ENCODE measurements around the gene SEMA3D. TPM values are rescaled to one million over a fixed set of nuclear protein-coding genes. Genes with fewer than 3 reads are reported as not detected.

The SEMA3D gene
- total RNA-seq, 2 donors from 2014 or later, result 10.7 to 16.5 TPM

DNA sequence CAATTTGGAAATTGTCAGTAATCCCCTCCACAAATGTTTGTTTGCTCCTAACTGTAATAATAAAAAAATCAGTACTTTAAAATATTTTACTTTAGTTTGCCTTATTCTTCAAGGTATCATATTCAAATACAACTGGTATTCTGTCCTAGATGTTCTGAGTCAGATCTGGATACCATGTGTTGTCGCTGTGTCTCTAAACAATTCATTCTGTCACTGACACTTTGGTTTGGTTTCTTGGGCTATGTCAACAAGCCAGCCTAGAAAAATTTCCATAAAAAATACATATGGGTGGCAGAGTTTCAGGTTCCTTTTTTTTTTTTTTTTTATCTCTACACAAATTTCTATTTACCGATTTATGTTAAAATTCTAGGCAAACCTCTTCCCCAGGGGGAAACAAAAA, 33.2 kb upstream of the SEMA3D start:
- Histone ChIP-seq H3K27ac (no peak overlapping the region), H3K4me1 (replicated peaks) (no peaks in the 10 kb centered on the region), H3K36me3 (no peaks in the 10 kb centered on the region), H3K9me3 (no peaks in the 10 kb centered on the region), H3K4me3 (no peak overlapping the region), H3K27me3 (replicated peaks; ENCODE audit: insufficient read depth) (no peaks in the 10 kb centered on the region)
- intact Hi-C loops (cut with DNase I), result no loop called here
- TF ChIP-seq POLR2A (IDR thresholded peaks at IDR 0.05) (no peak), POLR2AphosphoS5 (IDR thresholded peaks at IDR 0.05) (no peak)
- TF ChIP-seq, protein P1, sequence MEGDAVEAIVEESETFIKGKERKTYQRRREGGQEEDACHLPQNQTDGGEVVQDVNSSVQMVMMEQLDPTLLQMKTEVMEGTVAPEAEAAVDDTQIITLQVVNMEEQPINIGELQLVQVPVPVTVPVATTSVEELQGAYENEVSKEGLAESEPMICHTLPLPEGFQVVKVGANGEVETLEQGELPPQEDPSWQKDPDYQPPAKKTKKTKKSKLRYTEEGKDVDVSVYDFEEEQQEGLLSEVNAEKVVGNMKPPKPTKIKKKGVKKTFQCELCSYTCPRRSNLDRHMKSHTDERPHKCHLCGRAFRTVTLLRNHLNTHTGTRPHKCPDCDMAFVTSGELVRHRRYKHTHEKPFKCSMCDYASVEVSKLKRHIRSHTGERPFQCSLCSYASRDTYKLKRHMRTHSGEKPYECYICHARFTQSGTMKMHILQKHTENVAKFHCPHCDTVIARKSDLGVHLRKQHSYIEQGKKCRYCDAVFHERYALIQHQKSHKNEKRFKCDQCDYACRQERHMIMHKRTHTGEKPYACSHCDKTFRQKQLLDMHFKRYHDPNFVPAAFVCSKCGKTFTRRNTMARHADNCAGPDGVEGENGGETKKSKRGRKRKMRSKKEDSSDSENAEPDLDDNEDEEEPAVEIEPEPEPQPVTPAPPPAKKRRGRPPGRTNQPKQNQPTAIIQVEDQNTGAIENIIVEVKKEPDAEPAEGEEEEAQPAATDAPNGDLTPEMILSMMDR (IDR thresholded peaks at IDR 0.05), result no peak
- WGBS, result 93% methylated on average over 2 of the region's 2 CpGs
- DNase-seq (ENCODE audit: low spot score), result no peak

DNA sequence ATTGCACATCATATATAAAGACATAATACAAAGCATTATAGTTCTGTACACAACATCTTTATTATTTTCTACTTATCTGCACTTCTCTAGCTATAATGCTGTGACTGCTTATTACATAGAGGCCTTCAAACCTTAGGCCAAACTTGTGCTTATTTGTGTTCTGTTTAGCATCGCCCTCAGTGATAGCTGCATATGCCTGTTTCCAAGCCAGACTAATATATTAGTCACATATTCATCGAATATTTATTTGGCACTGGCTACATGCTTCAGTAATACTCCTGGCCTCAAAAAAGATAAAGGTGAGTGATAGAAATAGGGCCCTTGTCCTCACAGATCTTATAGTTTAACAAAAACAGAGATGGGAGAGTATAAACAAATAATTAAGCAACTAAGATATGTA, 30.2 kb upstream of the SEMA3D start:
- TF ChIP-seq POLR2A (IDR thresholded peaks at IDR 0.05) (no peak), POLR2AphosphoS5 (IDR thresholded peaks at IDR 0.05) (no peak)
- TF ChIP-seq, protein P1 (IDR thresholded peaks at IDR 0.05), result no peak
- no peak for DNase-seq (ENCODE audit: low spot score)
- Histone ChIP-seq H3K27me3 (replicated peaks; ENCODE audit: insufficient read depth) (no peaks in the 10 kb centered on the region), H3K4me3 (no peak overlapping the region), H3K9me3 (no peaks in the 10 kb centered on the region), H3K36me3 (no peaks in the 10 kb centered on the region), H3K4me1 (replicated peaks) (no peaks in the 10 kb centered on the region), H3K27ac (no peak overlapping the region)
- WGBS, result 87% methylated on average over 2 of the region's 2 CpGs
- intact Hi-C loops (cut with DNase I), result no loop called here

DNA sequence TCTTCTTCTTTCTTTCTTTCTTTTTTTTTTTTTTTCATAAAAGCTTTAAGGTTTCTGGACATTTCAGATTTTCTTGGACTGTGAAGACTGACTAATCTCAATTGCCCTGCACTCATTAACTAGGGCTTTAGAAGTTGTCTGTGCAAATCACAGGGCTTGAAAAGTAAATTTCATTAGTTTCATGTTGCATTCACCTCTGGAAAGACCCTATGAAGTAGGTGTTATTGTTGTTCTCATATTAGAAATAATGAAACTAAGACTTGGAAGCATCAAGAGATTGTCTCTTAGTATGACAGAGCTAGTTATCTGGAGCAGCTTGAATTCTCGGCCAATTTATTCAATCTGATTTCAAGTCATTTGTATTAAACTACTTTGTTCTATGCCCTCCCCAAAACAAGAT, 28.2 kb upstream of the SEMA3D start:
- Histone ChIP-seq H3K4me1 (replicated peaks) (no peaks in the 10 kb centered on the region), H3K4me3 (no peak overlapping the region), H3K27me3 (replicated peaks; ENCODE audit: insufficient read depth) (no peaks in the 10 kb centered on the region), H3K36me3 (no peaks in the 10 kb centered on the region), H3K9me3 (no peaks in the 10 kb centered on the region), H3K27ac (no peak overlapping the region)
- WGBS, result 88% methylated on average over 1 of the region's 1 CpG
- intact Hi-C loops (cut with DNase I), result no loop called here
- no peak for DNase-seq (ENCODE audit: low spot score)
- TF ChIP-seq, protein P1 (IDR thresholded peaks at IDR 0.05), result no peak
- TF ChIP-seq POLR2AphosphoS5 (IDR thresholded peaks at IDR 0.05) (no peak), POLR2A (IDR thresholded peaks at IDR 0.05) (no peak)

DNA sequence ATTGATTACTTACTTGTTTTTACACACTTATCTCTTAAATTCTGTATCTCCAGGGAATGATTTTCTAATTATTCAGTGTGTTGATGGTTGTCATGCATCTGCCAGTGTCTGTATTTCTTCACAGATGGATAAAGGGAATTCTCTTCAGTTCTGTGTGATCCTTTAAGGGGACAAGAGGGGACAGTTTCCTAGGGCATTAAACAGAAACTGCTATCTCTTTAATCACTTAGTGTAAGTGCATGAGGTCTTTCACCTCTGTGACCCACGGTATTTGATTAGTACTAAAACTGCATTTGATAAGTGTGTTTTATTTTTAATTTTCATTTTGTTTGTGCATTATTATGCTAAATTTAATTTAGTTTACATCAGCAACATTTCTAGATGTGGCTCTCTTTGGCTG, 26.6 kb upstream of the SEMA3D start:
- WGBS, result 84% methylated on average over 1 of the region's 1 CpG
- Histone ChIP-seq H3K4me1 (replicated peaks) (no peaks in the 10 kb centered on the region), H3K4me3 (no peak overlapping the region), H3K36me3 (no peaks in the 10 kb centered on the region), H3K9me3 (no peaks in the 10 kb centered on the region), H3K27me3 (replicated peaks; ENCODE audit: insufficient read depth) (no peaks in the 10 kb centered on the region), H3K27ac (no peak overlapping the region)
- TF ChIP-seq POLR2A (IDR thresholded peaks at IDR 0.05) (no peak), POLR2AphosphoS5 (IDR thresholded peaks at IDR 0.05) (no peak)
- TF ChIP-seq, protein P1 (IDR thresholded peaks at IDR 0.05), result no peak
- intact Hi-C loops (cut with DNase I), result no loop called here
- DNase-seq (ENCODE audit: low spot score), result no peak

DNA sequence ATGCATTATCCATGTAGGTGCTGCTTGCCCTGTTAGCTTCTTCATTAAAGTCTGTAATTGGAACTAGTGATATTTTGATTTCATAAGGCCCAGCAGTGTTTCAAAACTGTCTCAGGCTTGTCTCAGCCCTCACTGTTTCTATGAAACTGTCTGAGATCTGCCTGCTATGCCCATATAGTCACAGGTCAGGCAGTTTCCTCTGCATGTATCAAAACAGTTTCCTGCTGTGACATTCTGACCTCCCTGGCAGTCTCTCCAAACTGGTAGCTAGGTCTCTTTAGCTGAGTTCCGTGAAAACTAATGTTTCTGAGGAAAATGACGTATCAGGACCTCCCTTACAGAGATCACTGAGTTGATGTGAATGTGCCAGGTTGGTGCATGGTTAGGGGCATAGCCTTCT, 18.9 kb upstream of the SEMA3D start:
- intact Hi-C loops (cut with DNase I), result no loop called here
- TF ChIP-seq POLR2AphosphoS5 (IDR thresholded peaks at IDR 0.05) (no peak), POLR2A (IDR thresholded peaks at IDR 0.05) (no peak)
- TF ChIP-seq, protein P1 (IDR thresholded peaks at IDR 0.05), result no peak
- H3K27ac ChIP-seq, result no peak overlapping the region
- no peaks in the 10 kb centered on the region for H3K36me3 ChIP-seq
- no peak for DNase-seq (ENCODE audit: low spot score)
- 87% methylated on average over 2 of the region's 2 CpGs for WGBS
- H3K27me3 ChIP-seq (replicated peaks; ENCODE audit: insufficient read depth), result no peaks in the 10 kb centered on the region
- H3K4me1 ChIP-seq (replicated peaks), result no peaks in the 10 kb centered on the region
- no peaks in the 10 kb centered on the region for H3K9me3 ChIP-seq
- H3K4me3 ChIP-seq, result no peak overlapping the region

All from prostate gland (tissue), 2 donors.